Measurements from ENCODE around the gene CTLA4.

The CTLA4 gene

GRCh38 chr2:203835892-203836800 lies 31.4 kb upstream of the CTLA4 start:
- no peak for DNase-seq
- TF ChIP-seq CTCF (IDR thresholded peaks at IDR 0.05) = no peak
- Histone ChIP-seq H3K4me3 (no peak overlapping the region), H3K9me3 (no peaks in the 10 kb centered on the region), H3K4me1 (no peaks in the 10 kb centered on the region), H3K27ac (no peak overlapping the region), H3K36me3 (no peaks in the 10 kb centered on the region), H3K27me3 (no peaks in the 10 kb centered on the region)
- intact Hi-C loops (cut with DNase I; ENCODE audit: low total_unique reads) = no loop called here

- H3K4me1 ChIP-seq = peaks cover 0 to 12% (median 0%) of the 10 kb centered on the region in 4 donors
- H3K4me3 ChIP-seq = no peak overlapping the region
- no peaks in the 10 kb centered on the region for H3K27me3 ChIP-seq
- DNase-seq = no peak
- no peaks in the 10 kb centered on the region for H3K9me3 ChIP-seq
- no peak overlapping the region for H3K27ac ChIP-seq
- intact Hi-C loops (cut with DNase I; ENCODE audit: low total_unique reads) = no loop called here
- no peaks in the 10 kb centered on the region for H3K36me3 ChIP-seq
- TF ChIP-seq CTCF (IDR thresholded peaks at IDR 0.05) = no peak
Observed at GRCh38 chr2:203840655-203841205, 26.8 kb upstream of the CTLA4 start.

- DNase-seq = no peak
- Histone ChIP-seq H3K27ac (no peak overlapping the region), H3K36me3 (no peaks in the 10 kb centered on the region), H3K4me3 (no peak overlapping the region), H3K9me3 (no peaks in the 10 kb centered on the region), H3K27me3 (no peaks in the 10 kb centered on the region), H3K4me1 (peaks cover 0 to 12% (median 0%) of the 10 kb centered on the region in 4 donors)
- intact Hi-C loops (cut with DNase I; ENCODE audit: low total_unique reads) = no loop called here
- TF ChIP-seq CTCF (IDR thresholded peaks at IDR 0.05) = no peak
Observed at GRCh38 chr2:203841654-203842053, 25.9 kb upstream of the CTLA4 start.

- no peaks in the 10 kb centered on the region for H3K27me3 ChIP-seq
- intact Hi-C loops (cut with DNase I; ENCODE audit: low total_unique reads) = no loop called here
- DNase-seq = no peak
- no peak overlapping the region for H3K27ac ChIP-seq
- H3K9me3 ChIP-seq = no peaks in the 10 kb centered on the region
- no peak for TF ChIP-seq CTCF (IDR thresholded peaks at IDR 0.05)
- H3K36me3 ChIP-seq = no peaks in the 10 kb centered on the region
- peaks cover 0 to 12% (median 0%) of the 10 kb centered on the region in 4 donors for H3K4me1 ChIP-seq
- no peak overlapping the region for H3K4me3 ChIP-seq
Observed at GRCh38 chr2:203842373-203842772, 25.2 kb upstream of the CTLA4 start.

GRCh38 chr2:203846490-203847105 lies 21.0 kb upstream of the CTLA4 start:
- Histone ChIP-seq H3K27me3 (no peaks in the 10 kb centered on the region), H3K4me1 (peaks cover 0 to 12% (median 0%) of the 10 kb centered on the region in 4 donors), H3K4me3 (no peak overlapping the region), H3K27ac (no peak overlapping the region), H3K36me3 (no peaks in the 10 kb centered on the region), H3K9me3 (no peaks in the 10 kb centered on the region)
- intact Hi-C loops (cut with DNase I; ENCODE audit: low total_unique reads) = no loop called here
- DNase-seq = no peak
- no peak for TF ChIP-seq CTCF (IDR thresholded peaks at IDR 0.05)

All from tibial artery (tissue), 4 donors.